T-helper 1 cell treated with Interleukin-12 subunit alpha and Interleukin-12 subunit beta and Interleukin-4 antibody, amounts not matched to agents 30 ng/mL and 1 ng/mL, for 36 hours (primary cell): ENCODE data around the gene OGA. TPM values are rescaled to one million over a fixed set of nuclear protein-coding genes. Genes with fewer than 3 reads are reported as not detected.

Experiments
- intact Hi-C: fragments of 100-400 bp; cut with micrococcal nuclease; formaldehyde crosslinking; loops from one replicate; pipeline ENCODE4 v1.15.1; 2024
- total RNA-seq: library from RNA; stranded (reverse); gene quantifications from 2 replicates; pipeline ENCODE4 v1.2.3, GENCODE V29; 2022

OGA gene
- 151 TPM in 2 replicates for total RNA-seq

DNA sequence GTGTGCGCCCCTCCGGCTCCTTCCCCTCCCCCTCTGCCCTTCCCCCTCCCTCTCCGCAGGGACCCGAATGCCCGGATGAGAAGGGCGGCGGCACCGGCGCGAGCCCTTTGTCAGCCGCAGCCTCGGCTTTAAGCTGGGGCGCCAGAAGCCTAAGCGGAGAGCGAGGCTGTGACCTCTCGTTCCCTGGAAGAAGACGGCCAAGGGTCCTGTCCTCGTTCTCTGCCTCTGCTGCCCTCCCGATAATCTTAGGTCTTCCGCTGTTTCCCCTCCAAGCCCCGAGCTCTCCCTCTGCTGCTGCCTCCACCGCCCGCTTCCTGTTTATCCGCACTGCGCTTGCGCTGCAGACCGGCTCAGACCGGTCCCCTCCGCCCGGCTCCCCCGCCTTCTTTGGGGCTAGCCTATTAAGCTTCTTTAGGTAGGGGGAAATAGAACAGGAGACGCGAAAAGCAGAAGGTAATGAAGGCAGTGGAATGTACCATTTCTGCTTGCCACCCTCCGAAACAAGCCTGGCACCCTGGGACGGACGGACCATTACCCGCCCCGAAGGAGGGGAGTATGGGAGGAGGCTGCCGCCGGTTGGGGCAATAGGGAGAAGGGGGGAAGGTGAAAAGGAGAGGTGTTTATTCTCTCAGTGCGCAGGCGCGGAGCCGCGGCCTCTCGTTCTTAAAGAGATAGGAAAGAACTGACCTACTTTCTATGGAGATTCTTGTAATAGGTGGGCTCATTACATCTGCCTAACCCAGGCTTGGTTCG, at the start of gene OGA:
Gene OGA, minus strand, starts transcription at position 326 of the 753 bp plus-strand sequence. CDS start 422 bp downstream, outside the sequence.
- intact Hi-C loops: loop anchor here (1.0 to 5.0 kb wide), 15 partner anchors 12 to 1446 kb away; partner anchors contain the start of genes ACTR1A, ARMH3, GBF1 and HPS6

GRCh38 chr10:101867931-101868330, 49.7 kb upstream of the OGA start:
- intact Hi-C loops: no loop called here

DNA sequence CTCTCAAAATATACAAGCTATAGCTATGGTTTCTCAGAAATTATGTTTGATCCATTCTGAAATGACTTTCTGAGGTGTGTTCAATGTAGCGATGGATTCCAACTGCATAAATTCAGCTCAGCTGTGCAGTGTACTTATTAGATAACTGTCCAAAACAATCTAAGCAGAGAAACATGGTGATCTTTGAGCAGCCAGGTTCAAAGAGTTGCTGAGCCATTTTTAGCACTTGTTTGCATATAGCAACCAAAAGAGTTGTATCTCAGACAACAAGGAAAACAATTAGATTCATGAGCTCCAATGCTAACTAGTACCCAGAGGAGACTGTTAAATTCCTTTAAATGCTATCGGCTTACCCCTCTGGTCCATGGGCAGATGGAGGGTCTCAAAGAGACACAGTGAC, 41.3 kb upstream of the OGA start:
- intact Hi-C loops: no loop called here

GRCh38 chr10:101858723-101859500, 40.7 kb upstream of the OGA start:
- intact Hi-C loops: loop anchor here (1.0 kb wide), 1 partner anchor 17 kb away; no protein-coding TSS in a partner anchor

- intact Hi-C loops: loop anchor here (1.0 kb wide), 1 partner anchor 16 kb away; no protein-coding TSS in a partner anchor
Measured at GRCh38 chr10:101857802-101858476, 39.7 kb upstream of the OGA start.

DNA sequence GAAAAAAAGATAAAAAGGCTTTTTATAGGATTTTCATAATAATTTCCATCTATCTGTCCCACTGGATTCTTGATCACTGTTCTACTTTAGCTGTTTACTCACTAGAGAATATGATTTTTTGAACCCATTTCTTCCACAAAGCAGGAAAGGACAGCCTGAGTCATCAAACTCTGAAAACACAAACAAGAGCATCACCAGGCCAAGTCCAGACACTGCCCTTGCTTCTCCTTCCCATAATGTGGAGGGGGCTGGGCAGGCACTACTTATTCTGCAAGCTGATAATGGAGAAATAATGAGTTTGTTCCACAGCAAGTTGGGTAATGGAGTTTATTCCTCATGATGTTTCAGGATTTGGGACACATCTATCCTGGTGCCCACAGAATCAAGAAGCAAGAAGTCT, 38.4 kb upstream of the OGA start:
- intact Hi-C loops: no loop called here

DNA sequence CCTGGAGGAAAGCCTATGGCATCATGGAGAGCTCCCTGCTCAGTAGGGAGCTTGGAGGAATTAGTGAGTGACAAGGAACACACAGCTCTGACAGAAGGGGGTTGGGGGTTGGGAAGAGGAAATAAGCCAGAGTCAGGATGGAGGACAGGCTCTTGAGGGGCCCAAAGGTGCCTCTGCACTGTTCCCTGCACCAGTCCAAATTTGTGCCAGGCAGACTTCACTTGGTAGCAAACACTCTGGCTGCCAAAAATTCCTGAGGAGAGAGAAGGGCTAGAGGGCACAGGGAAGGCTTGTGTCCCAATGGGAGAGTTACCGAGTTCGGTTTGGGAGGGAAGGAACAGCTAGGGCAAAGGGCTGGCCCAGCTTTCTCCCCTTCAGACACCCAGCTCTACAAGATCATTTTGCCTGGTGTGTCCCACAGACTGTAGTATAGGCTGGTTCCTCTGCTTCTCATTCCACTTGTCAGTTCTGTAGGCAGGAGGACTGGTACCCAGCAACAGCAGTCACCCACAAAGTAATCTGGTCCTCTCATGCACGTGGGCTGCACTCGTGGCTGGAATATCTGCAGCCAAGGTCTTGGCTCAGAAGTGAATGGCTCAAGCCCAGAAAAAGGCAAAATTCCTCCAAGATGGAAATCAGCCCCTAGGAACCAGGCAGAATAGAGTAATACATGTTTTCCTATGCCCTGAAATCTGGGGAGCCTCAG, 33.3 kb upstream of the OGA start:
- intact Hi-C loops: no loop called here

GRCh38 chr10:101850749-101851148, 32.5 kb upstream of the OGA start:
- intact Hi-C loops: no loop called here

DNA sequence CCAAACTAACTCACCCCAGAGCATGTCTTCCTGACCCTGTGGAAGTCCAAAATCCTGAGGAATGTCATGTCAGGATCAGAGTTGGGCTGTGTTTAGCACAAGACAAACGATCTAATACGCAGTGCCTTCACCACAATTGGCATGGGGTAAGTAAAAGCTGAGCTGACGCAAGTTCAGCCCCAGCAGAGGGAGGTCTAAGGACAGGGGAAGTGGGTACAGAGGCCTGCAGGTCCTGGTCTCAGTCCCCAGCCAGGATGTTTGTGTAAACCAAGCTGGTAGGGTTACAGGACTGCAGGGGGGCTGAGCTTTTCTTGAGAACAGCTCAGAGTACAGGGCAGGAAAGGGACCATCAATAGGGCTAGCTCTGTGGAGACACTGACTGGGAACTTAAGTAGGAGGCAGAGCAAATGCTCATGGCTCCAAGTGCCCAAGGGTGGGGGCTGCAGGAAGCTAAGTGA, 30.7 kb upstream of the OGA start:
- intact Hi-C loops: no loop called here

GRCh38 chr10:101848408-101848807, 30.2 kb upstream of the OGA start:
- intact Hi-C loops: no loop called here

GRCh38 chr10:101845893-101846292, 27.6 kb upstream of the OGA start:
- intact Hi-C loops: no loop called here

GRCh38 chr10:101843032-101844021, 25.1 kb upstream of the OGA start, which contains the start of gene KCNIP2:
KCNIP2 (minus strand) TSS chr10:101843800; CDS start chr10:101843568, 232 bp downstream.
- intact Hi-C loops: no loop called here

GRCh38 chr10:101841826-101842225, 23.6 kb upstream of the OGA start:
- intact Hi-C loops: loop anchor here (1.0 to 2.0 kb wide), 2 partner anchors 16 to 223 kb away; partner anchors contain the start of gene HPS6

DNA sequence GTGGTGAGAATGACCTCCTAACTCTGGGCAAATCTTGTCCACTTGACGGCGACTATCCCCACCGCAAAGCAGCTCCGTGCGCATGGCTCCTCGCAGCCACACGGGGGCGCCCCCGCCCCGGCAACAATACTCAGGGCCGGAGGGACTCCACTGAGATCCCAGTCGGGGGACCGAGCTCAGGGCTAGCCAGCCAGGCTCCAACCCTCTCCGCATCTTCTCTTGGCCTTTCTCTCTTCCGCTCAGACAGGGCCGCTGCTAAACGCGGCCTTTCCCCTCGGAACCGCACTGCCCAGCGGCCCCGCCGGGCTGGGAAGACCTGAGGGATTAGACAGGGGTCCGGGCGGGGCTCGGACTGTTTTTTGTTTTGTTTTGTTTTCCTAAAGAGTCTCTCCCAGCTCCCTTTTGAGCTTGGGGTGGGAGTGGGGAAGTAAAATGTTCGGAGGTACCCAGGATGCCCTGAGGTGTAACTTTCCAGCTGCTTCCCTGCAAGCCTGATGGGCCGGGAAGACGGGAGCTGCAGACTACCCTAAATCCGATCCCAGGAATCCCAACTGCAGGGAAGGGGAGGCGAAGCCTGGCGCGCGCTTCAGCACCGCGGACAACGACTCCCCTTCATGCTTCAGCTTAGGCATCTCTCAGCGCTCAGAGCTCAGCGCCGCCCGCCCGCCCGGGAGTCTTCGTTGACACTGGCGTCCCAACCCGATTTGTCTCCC, 22.7 kb upstream of the OGA start:
- intact Hi-C loops: loop anchor here (1.0 to 2.0 kb wide), 5 partner anchors 11 to 232 kb away; partner anchors contain the start of gene HPS6

- intact Hi-C loops: loop anchor here (1.0 to 2.0 kb wide), 5 partner anchors 10 to 233 kb away; partner anchors contain the start of gene HPS6
Measured at GRCh38 chr10:101840102-101840684, 21.9 kb upstream of the OGA start.

GRCh38 chr10:101839416-101840063, 21.3 kb upstream of the OGA start:
- intact Hi-C loops: loop anchor here (1.0 to 5.0 kb wide), 6 partner anchors 9 to 663 kb away; partner anchors contain the start of genes ACTR1A, HPS6 and SUFU

GRCh38 chr10:101839002-101839401, 20.8 kb upstream of the OGA start:
- intact Hi-C loops: loop anchor here (5.0 kb wide), 1 partner anchor 663 kb away; the partner anchor contains the start of genes ACTR1A and SUFU
